GM21367 (cell line): Measurements from ENCODE around the gene ZEB2.

ENCODE experiments used
- ATAC-seq: cut with Tn5 transposase; IDR thresholded peaks from one replicate; pipeline ENCODE4 v1.9.1; 2021; ENCODE audit not compliant: unreplicated experiment

The ZEB2 gene

GRCh38 chr2:144453486-144454158, 66.3 kb downstream of the ZEB2 start:
- ATAC-seq = no peak

GRCh38 chr2:144452989-144453336, 67.0 kb downstream of the ZEB2 start:
- ATAC-seq = no peak

DNA sequence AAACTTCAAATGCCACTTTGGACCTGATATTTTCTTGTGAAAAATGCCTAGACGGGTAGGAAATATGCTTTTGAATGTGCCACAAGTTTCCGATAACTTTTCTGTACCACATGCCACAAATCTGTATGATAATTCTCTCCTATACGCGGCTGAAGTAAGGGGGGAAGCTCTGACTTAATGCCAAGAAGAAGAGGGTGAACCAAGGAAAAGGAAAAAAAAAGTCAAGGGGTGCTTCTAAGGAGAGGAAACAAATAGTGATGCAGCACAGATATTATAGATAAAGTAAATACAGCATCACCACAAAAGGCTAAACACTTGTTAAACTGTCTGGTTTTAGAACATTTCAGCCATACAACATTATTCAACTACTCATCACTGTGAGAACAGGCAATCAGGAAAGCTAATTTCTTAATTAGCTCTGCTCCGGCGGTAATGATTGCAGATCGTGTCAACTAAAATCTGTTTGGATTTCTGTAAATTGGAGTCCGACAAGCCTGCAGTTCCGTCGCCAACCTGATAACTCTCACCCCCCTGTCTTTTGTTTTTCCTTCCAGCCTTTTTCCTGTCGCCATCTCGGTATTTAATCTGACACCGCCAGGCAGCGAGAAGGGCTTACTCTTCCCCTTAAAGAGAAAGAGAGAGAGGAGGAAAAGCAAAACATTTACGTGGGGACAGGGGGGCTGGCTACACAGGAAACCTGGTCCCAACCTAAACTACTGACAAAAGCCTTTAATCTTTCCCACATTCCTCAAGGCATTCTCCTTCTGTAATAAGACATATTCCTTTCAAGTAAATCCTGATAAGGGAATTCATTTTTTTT, 67.5 kb downstream of the ZEB2 start:
- ATAC-seq = no peak

DNA sequence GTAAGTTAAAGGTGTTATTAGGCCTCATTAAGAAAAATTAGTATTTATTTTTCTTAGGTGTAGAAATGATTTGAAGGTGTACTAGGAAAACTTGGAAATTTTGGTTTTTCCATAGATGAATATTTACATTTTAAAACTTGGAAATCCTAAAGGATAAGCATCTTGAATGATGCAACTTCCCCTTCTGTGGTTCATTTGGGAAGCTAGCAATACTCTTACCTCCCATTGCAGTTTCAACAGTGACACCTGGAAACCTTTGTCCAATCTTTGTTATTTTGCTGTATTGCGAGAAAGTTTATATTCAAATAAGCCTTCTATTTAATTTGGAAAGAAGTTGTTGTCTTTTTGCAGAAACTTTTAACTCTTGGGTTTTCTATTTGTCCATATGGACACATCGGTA, 68.5 kb downstream of the ZEB2 start:
- ATAC-seq = no peak

GRCh38 chr2:144449028-144449406, 70.9 kb downstream of the ZEB2 start:
- ATAC-seq = no peak

DNA sequence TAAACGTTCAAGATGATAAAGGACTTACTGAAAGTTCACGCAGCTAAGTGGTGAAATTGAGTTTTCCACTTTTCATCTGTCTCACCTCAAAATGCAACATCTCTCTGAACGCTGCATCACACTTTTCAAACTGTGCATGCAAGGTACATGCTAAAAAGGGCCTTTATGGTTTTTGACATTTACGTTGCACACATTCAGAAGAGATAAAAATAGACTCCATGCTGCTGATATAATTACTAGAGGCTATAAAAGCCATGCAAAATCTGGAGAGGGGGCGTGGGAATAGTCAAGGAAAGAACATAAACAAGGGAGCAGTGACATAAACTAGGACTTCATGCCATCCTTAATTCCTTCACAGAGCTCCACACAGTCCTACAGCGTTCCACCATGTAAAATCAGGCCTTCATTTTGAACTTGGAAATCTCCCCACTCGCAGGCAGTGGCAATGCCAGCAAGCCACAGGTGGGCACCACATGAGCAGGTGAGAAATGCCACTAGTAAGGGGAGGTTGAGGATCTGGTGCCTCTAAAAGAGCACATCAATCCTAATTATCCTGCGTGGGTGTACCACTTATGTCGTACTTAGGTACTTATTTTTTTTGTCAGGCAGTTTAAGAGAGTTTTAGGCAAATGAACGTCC, 71.4 kb downstream of the ZEB2 start:
- no peak for ATAC-seq

GRCh38 chr2:144447535-144447934, 72.4 kb downstream of the ZEB2 start:
- ATAC-seq = no peak

DNA sequence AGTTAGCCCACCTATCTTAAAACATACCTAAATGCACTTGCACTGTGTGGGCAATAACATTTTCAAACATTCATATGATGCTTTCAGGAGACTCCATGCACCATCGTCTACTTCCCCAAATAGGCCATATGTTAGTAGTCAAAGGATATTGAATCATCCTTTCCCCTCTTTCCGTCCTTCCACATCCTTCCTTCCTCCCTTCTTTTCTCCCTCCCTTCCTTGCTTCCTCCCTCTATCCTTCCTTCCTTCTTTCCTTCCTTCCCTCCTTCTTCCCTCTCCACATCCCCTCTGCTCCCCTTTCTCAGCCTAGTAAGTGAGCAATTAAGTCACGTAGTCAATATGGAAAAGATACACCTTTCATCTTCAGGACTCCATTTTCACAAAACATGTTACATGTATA, 73.8 kb downstream of the ZEB2 start:
- ATAC-seq = no peak

GRCh38 chr2:144445196-144445595, 74.7 kb downstream of the ZEB2 start:
- no peak for ATAC-seq

GRCh38 chr2:144443837-144444817, 75.8 kb downstream of the ZEB2 start:
- ATAC-seq = no peak

DNA sequence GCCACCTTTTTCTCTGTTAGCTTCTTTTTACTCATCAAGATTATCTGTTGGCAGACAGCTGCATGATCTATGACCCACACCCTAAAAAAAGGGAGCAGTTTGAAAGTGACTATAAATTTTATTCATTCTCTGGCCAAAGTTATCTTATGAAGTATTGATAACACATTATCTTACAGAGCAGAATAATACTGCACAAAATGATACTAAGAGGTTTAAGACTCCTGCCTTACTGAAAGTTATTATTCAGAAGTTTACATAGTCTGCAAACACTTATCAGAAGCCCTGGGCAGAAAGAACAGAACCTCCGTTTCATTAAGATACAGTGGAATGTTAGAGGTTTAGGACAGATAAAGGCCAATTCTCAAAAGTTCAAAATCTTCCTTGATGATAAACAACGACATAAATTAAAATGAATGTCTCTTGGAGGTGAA, 78.2 kb downstream of the ZEB2 start:
- ATAC-seq = no peak

GRCh38 chr2:144439993-144440392, 79.9 kb downstream of the ZEB2 start:
- ATAC-seq = no peak

DNA sequence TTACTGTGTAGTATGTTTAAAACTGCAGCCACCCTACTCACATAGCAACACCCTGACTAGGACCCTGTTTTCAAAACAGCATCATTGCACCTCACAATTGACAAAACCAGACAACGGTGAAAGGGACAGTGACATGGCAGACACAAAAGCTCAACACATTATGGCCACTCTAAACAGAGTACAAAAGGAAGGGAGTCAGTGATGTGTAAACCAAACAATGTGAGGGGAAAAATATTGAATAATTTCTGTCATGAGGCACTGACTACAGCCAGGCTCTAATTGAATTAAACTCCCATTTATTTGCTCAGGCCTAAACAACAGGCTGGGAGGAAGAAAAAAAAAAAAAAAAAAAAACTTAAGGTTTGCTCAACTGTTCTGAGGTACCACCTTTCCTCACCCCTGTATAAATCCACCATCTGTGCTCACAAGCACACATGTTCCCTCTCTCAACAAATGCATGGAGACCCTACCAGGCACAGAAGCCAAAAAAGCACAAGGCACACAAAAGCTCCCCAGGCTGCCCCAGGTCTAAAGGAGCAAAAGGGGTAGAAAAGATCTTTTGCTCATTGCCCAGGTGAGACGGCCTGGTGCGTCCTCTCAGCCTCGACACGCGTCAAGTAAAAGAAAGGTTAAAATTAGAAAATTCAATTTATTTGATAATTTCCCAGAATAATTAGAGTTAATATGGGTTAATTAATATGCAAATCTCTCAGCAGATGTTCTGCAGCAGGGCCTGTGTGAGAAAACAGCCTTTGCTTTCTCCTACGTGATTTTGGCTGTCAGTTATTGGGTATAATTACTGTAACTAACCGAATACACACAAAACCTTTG, 80.9 kb downstream of the ZEB2 start:
- no peak for ATAC-seq

GRCh38 chr2:144437636-144438035, 82.3 kb downstream of the ZEB2 start:
- ATAC-seq = no peak

DNA sequence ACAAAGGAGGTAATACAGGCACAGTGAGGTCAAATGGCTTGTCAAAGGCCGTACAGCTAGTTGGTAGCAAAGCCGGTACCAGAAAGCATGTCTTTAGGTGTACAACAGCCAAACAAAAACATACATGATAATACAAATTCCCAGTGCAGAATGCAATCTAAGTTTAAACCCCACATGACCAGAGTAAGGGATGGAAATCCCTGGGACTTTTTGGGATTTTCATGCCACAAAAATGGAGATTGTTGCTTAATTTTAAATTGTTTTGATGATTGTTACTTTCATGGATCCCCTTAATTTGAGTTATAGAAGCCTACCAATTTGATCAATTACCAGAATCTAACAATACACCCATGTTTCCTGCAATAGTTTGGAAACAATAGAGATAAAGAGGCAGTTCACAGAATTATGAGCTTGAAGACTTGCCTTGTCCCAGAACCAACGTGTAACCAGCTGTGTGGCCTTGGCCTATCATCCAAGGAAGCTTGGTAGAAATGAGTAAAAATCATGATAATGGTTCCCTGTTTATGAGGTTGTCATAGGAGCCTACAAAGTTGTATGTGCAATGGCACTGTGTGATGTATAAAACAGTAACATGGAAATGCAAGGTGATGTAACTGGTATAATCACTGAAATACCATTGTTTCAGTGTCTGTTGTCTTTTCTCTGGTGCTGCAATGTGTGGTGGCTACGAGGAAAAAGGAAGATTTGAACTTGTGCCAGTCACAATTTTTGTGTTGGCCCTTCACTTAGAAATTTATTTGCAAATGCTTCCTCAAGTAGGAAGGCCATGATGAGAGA, 85.3 kb downstream of the ZEB2 start:
- ATAC-seq = no peak

GRCh38 chr2:144432921-144433320, 87.0 kb downstream of the ZEB2 start:
- no peak for ATAC-seq

GRCh38 chr2:144431998-144432397, 87.9 kb downstream of the ZEB2 start:
- ATAC-seq = no peak

DNA sequence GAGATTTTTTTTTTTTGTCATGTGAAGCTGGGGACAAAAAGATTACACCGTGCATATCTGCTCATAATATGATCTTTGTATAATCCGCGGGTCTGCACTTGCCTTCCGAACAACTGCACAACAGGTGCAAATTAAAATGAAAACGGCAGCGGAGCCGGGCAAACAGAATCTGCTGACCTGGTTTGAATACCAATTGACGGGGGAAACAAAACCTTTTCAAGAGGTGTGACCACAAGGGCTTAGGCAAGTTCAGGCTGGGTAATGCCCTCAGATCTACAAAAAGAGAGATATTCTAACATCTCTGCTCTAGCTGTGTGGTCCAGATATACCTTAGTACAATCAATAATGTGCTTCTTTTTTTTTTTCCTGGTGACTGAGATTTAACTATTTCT, 88.5 kb downstream of the ZEB2 start:
- ATAC-seq = no peak

DNA sequence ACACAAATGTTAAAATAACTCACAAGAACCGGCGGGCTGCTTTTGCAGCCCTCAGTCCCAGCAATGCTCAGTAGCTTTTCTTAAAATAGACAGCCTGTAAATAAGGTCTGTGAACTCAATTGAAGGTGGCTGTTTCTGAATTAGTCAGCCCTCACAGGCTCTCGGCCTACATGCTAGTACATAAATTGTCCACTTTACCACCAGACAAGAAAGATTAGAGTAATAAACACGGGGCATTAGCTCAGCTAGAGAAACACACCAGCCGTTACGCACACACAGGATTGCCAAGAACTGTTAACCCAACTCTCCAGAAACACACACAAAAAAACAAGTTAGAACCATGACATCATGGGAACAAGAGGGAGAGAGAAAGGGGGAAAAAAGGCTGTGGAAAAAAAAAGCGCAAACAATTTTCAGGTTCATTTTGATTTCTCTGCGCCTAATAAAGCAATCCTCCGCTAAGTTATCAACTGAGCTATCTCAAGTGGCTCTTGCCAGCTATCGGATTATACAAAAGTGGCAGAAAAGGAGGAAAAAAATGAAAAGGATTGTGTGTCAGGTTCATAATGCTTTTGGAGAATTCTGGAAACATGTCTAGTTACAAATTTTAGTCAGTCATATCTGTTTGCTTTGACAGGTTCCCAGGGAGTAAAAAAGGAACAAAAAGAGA, 89.1 kb downstream of the ZEB2 start:
- peak; percentile 83 for ATAC-seq
